ENCODE measurements around the gene BCL2L13.

Gene BCL2L13

DNA sequence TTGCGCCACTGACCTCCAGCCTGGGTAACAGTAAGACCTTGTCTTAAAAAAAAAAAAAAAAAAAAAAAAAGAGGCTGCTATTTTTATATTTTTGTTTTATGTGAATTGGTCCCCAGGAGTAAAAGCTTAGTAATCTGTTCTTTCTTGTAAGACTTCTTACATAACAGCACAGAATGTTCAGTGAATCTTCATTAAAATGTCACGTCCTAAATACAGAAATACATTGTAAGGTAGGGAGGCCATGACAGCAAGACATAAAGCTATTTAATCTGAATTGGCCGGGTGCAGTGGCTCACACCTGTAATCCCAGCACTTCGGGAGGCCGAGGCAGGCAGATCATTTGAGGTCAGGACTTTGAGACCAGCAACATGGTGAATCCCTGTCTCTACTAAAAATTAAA lies 71.5 kb downstream of the BCL2L13 start:
- DNase-seq (ENCODE audit: low read depth in 1 of 2, low spot score in 1 of 2), result no peak
- H3K27me3 ChIP-seq (ENCODE audit: insufficient read depth, poor library complexity, severe bottlenecking), result no peaks in the 10 kb centered on the region
- H3K27ac ChIP-seq (replicated peaks), result no peak overlapping the region
- no peak overlapping the region for H3K4me3 ChIP-seq (replicated peaks; ENCODE audit: insufficient read depth, low read length)
- TF ChIP-seq, protein P1, sequence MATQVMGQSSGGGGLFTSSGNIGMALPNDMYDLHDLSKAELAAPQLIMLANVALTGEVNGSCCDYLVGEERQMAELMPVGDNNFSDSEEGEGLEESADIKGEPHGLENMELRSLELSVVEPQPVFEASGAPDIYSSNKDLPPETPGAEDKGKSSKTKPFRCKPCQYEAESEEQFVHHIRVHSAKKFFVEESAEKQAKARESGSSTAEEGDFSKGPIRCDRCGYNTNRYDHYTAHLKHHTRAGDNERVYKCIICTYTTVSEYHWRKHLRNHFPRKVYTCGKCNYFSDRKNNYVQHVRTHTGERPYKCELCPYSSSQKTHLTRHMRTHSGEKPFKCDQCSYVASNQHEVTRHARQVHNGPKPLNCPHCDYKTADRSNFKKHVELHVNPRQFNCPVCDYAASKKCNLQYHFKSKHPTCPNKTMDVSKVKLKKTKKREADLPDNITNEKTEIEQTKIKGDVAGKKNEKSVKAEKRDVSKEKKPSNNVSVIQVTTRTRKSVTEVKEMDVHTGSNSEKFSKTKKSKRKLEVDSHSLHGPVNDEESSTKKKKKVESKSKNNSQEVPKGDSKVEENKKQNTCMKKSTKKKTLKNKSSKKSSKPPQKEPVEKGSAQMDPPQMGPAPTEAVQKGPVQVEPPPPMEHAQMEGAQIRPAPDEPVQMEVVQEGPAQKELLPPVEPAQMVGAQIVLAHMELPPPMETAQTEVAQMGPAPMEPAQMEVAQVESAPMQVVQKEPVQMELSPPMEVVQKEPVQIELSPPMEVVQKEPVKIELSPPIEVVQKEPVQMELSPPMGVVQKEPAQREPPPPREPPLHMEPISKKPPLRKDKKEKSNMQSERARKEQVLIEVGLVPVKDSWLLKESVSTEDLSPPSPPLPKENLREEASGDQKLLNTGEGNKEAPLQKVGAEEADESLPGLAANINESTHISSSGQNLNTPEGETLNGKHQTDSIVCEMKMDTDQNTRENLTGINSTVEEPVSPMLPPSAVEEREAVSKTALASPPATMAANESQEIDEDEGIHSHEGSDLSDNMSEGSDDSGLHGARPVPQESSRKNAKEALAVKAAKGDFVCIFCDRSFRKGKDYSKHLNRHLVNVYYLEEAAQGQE (IDR thresholded peaks at IDR 0.05; ENCODE audit: insufficient replicate concordance, low read depth), result no peak
- TF ChIP-seq POLR2AphosphoS5 (IDR thresholded peaks at IDR 0.05; ENCODE audit: low read depth) (no peak), SPI1 (IDR thresholded peaks at IDR 0.05; ENCODE audit: borderline replicate concordance, low read depth) (no peak), GABPA (IDR thresholded peaks at IDR 0.05; ENCODE audit: low read depth) (no peak)
- TF ChIP-seq, protein P2, sequence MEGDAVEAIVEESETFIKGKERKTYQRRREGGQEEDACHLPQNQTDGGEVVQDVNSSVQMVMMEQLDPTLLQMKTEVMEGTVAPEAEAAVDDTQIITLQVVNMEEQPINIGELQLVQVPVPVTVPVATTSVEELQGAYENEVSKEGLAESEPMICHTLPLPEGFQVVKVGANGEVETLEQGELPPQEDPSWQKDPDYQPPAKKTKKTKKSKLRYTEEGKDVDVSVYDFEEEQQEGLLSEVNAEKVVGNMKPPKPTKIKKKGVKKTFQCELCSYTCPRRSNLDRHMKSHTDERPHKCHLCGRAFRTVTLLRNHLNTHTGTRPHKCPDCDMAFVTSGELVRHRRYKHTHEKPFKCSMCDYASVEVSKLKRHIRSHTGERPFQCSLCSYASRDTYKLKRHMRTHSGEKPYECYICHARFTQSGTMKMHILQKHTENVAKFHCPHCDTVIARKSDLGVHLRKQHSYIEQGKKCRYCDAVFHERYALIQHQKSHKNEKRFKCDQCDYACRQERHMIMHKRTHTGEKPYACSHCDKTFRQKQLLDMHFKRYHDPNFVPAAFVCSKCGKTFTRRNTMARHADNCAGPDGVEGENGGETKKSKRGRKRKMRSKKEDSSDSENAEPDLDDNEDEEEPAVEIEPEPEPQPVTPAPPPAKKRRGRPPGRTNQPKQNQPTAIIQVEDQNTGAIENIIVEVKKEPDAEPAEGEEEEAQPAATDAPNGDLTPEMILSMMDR (IDR thresholded peaks at IDR 0.05; ENCODE audit: insufficient read depth, low read length), result no peak

DNA sequence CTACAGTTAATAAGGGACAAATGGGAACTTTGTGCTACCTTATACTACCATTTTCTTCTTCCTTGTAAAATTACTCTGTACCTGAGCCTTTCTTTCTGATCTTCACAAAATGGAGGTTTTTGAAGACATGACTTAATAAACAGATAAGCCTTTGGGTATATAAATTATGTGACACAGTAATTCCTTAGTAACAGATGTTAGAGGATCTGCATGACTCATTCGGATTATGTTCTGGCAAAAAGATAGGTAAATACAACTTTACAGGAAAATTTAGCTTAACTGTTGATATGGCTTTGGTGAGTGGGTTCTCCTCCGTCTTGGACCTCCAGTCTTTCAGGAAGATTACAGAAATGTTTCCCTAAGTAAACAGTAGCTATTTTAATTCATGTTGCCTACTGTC lies 73.9 kb downstream of the BCL2L13 start:
- TF ChIP-seq, protein P1 (IDR thresholded peaks at IDR 0.05; ENCODE audit: insufficient replicate concordance, low read depth), result no peak
- TF ChIP-seq, protein P2 (IDR thresholded peaks at IDR 0.05; ENCODE audit: insufficient read depth, low read length), result no peak
- TF ChIP-seq SPI1 (IDR thresholded peaks at IDR 0.05; ENCODE audit: borderline replicate concordance, low read depth), result no peak
- TF ChIP-seq GABPA (IDR thresholded peaks at IDR 0.05; ENCODE audit: low read depth), result no peak
- TF ChIP-seq POLR2AphosphoS5 (IDR thresholded peaks at IDR 0.05; ENCODE audit: low read depth), result no peak
- no peak overlapping the region for H3K4me3 ChIP-seq (replicated peaks; ENCODE audit: insufficient read depth, low read length)
- no peak for DNase-seq (ENCODE audit: low read depth in 1 of 2, low spot score in 1 of 2)
- H3K27ac ChIP-seq (replicated peaks), result no peak overlapping the region
- no peaks in the 10 kb centered on the region for H3K27me3 ChIP-seq (ENCODE audit: insufficient read depth, poor library complexity, severe bottlenecking)

DNA sequence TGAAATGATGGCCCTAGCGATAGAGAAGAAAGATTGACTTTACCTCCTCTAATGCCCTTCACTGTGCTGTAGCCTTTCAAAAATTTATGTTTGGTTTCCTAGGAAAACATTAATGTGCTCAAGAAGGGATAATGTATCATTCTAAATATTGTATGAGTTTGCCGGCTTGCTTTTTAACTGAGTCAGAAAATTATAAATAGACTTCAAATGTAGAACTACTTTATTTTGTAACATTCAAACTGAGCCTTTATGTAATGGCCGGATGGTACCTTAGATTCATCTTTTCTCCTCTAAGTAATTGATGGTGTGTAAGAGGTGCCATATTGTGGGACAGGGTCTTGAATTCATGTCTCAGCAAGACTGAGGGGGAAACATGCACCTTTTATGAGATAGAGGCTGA lies 78.0 kb downstream of the BCL2L13 start:
- DNase-seq (ENCODE audit: low read depth in 1 of 2, low spot score in 1 of 2), result no peak
- no peak overlapping the region for H3K27ac ChIP-seq (replicated peaks)
- H3K4me3 ChIP-seq (replicated peaks; ENCODE audit: insufficient read depth, low read length), result no peak overlapping the region
- no peak for TF ChIP-seq SPI1 (IDR thresholded peaks at IDR 0.05; ENCODE audit: borderline replicate concordance, low read depth)
- TF ChIP-seq, protein P2 (IDR thresholded peaks at IDR 0.05; ENCODE audit: insufficient read depth, low read length), result no peak
- no peak for TF ChIP-seq GABPA (IDR thresholded peaks at IDR 0.05; ENCODE audit: low read depth)
- TF ChIP-seq, protein P1 (IDR thresholded peaks at IDR 0.05; ENCODE audit: insufficient replicate concordance, low read depth), result no peak
- no peak for TF ChIP-seq POLR2AphosphoS5 (IDR thresholded peaks at IDR 0.05; ENCODE audit: low read depth)
- no peaks in the 10 kb centered on the region for H3K27me3 ChIP-seq (ENCODE audit: insufficient read depth, poor library complexity, severe bottlenecking)
